Thyroid gland (tissue), 4 donors: ENCODE results near the gene RFX8.

ENCODE experiments used
- CTCF ChIP-seq, 6 experiments: fragments of 200-600 bp in 3 of 6; fragments of 450-650 bp in 3 of 6; sonication (generic) in 3 of 6; IDR thresholded peaks; one replicate each; pipeline ENCODE4 v1.5.1; 2016 to 2019; ENCODE audit warnings: antibody characterized with exemption in 6 of 6, mild to moderate bottlenecking in 2 of 6, inconsistent platforms in 1 of 6, moderate library complexity in 1 of 6
- POLR2A ChIP-seq, 2 donors: fragments of 450-650 bp; IDR thresholded peaks; one replicate each; pipeline ENCODE4 v1.6.1; 2017; ENCODE audit warnings: antibody characterized with exemption in 2 of 2, mild to moderate bottlenecking in 2 of 2, moderate library complexity in 1 of 2

- TF ChIP-seq POLR2A (IDR thresholded peaks at IDR 0.05), result no peak
- TF ChIP-seq CTCF (IDR thresholded peaks at IDR 0.05), result no peak
These were observed 1.4 kb downstream of the RFX8 start for GRCh38 chr2:101473591-101473910.
